ENCODE data around the gene BRSK2. TPM values are rescaled to one million over a fixed set of nuclear protein-coding genes. Genes with fewer than 3 reads are reported as not detected.

BRSK2 gene
- total RNA-seq, 1 donor from 2014 or later: 0.39 TPM

- no peak for DNase-seq (ENCODE audit: low read depth in 2 of 2)
Observed at GRCh38 chr11:1375955-1376258, 13.8 kb upstream of the BRSK2 start.

DNA sequence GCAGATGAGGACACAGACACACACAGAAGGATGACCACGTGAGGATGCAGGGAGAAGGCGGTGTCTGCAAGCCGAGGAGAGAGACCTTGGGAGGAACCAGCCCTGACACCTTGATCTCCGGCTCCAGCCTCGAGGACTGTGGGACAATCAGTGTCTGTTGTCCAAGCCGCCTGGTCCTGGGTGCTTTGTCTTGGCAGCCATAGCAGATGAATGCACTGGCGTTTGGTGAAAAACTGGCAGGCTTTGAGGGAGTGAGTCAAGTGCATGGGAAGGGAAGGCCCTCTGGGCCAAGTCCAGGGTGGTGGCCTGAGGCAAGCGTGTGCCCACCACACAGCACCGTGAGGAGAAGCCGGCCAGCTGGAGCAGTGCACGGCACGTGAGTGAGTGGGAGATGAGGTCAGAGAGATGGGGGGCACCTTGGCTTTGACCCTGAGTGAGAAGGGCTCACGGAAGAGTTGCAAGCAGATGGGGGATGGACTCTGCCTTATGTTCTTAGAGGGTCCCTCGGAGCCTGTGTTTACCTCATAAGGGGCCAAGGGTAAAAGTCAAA, 12.4 kb upstream of the BRSK2 start:
- no peak for DNase-seq (ENCODE audit: low read depth in 2 of 2)

DNA sequence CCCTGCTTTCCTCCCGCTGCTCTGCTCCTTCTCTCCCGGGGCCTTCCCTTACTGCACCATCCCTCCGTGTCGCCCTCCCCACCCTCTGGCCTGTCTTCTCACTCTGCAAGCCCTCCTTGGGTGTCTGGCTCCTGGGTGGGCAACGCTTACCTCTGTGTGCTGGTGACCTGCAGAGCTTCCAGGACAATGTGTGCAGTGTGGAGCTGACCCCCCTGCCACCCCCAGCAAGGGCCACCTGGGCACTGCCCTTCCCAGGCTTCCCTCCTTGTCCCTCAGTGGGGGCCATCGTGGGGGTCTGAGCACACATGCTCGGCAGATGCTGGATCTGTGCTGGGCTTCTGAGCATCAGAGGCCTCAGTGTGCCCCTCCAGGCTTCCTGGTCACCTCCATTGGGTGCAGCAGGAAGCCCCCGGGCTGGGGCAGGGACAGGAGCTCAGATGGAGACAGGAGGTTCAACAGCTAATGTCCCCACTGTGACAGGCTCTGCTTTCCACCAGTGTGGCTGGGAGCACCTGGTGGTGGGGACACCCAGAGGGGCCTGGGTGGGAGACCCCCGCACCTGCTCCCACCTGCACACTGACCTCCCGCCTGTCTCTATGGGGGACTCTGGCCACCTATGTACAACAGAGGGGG, 7.8 kb upstream of the BRSK2 start:
- no peak for DNase-seq (ENCODE audit: low read depth in 2 of 2)

GRCh38 chr11:1382429-1382828, 7.3 kb upstream of the BRSK2 start:
- DNase-seq (ENCODE audit: low read depth in 2 of 2): no peak

DNA sequence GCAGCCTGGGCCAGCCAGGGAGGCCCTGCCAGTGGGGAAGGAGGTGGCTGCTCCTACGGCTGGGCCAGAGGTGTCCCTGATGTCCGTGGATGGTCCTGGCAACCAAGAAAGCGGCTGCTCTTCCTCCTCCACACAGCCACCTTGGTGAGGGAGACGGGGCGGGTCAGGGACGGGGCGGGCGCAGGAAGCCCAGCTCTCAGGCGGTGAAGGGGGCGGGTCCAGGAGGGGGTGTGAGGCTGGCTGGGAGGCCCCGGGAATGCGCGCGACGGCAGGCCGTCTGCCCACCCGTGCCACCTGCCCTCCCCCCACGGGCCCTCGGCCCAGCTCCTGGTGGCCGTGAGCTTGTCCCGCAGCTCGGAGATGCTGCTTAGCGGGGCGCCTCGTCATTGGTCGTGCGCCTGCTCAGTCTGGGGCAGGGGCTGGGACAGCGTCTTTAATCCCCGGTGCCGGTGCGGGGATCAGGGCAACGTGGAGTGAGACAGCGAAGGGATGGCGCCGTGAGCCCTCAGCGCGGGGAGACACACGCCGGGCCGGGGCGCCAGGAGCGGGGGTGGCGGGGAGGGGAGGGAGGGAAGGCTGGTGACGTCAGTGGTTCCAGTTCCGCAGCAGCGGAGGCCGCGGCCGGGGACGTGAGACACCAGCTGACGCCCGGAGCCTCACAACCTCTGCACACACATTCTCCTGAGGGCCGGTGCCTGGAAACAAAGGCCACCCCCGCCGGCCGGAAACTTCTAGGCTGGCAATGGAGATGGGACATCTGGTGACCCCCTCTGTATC, 6.7 kb upstream of the BRSK2 start:
- peak; percentile 66 to 69 for DNase-seq (ENCODE audit: low read depth in 2 of 2)

DNA sequence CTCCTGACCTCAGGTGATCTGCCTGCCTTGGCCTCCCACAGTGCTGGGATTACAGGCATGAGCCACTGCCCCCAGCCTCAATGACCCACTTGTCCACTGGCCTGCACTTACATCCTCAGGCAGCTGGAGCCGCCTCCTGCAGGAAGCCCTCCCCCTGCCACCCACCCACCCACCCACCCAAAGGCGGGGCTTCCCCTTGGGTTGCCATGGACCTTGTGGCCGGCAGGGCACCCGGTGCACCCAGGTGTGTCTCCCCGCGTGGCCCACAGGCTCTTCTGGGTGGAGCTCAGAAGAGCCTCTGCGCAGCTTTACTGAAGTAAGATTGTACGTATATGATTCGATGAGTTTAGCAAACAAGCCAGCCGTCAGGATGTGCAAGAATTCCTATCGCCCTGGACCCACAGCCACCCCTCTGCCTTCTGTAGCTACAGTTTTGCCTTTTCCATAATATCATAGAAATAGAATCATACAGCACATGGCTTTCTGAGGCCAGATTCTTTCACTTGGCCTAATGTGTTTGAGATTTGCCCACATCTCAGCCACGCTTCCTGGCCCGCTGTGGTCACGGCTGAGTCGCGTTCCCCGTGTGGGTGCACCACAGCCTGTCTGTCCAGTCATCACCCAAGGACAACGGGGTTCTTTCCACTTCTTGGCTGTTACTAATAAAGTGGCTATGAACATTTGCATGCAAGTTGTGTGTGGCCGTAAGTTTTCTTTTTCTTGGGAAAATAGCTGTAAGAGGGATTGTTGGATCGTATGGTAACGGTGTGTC, 5.3 kb upstream of the BRSK2 start:
- DNase-seq (ENCODE audit: low read depth in 2 of 2): no peak

DNA sequence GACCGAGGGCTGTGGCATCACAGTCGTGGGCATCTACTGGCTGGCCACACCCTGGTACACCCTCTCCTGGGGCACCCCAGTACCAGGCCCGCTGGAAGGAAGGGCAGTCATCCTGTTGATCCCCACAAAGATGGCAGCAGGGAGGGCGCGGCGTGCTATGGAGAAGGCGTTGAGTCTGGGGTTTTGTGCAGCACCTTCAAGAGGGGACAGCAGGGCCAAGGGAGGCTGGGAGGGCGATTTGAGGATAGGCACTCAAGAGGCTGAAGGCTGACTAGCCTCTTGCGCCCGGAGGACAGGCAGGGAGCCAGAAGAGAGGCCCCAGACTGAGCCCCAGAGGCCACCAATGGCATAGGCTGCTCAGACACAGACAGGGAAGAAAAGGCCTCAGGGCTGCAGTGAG, 2.2 kb upstream of the BRSK2 start:
- DNase-seq (ENCODE audit: low read depth in 2 of 2): no peak

DNA sequence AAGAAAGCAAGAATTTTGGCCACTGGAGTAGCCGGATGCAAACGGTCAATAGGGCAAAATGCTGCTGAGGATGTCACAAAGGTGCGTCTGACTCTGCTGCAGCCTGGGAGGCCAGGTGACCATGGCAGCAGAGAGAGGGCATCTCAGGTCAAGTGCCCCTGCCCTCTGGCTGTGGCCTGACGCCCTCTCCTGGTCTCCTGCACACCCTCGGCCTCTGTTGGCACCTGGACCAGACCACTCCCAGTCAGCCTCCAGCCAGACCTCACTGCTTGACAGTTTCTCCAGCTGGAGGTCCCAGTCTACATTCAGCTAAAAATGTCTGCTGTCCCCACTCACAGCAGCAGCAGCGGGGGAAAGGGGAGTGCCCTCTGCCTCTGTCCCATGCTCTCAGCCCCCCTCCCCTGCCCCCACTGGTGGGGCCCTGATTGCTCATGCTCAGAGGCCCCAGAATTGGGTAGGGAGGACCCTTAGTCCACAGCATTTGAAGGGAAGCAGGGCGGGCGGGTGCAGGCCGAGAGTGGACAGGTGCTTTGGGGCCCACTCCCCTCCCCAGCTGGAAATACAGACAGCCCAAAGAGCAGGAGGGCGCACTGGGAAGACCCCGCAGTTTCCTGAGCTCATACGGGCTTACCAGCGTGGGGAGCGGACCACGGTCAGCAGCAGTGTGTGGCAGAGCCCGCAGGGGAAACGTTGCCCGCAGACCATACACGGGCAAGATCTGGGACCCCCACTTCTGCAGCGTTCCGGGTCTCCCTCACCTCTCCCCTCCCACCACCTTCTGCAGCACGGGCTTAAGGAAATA, 1.6 kb upstream of the BRSK2 start:
- no peak for DNase-seq (ENCODE audit: low read depth in 2 of 2)

DNA sequence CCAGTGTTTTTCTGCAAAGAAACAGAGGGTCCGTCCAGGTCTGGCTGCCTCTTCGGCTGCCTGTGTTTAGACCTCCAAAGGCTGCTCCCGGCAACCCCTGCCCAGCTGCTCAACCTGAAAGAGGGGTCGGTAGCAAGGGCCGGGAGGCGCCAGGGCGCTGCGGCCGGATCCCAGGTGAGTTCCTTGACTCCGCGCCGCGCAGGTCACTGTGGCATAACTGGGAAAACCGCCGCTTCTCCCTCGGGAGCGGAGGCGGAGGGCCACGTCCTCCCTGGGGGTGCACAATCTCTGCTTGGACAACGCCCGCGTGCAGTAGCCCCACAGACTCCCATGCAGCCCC, 1.0 kb upstream of the BRSK2 start:
- no peak for DNase-seq (ENCODE audit: low read depth in 2 of 2)

DNA sequence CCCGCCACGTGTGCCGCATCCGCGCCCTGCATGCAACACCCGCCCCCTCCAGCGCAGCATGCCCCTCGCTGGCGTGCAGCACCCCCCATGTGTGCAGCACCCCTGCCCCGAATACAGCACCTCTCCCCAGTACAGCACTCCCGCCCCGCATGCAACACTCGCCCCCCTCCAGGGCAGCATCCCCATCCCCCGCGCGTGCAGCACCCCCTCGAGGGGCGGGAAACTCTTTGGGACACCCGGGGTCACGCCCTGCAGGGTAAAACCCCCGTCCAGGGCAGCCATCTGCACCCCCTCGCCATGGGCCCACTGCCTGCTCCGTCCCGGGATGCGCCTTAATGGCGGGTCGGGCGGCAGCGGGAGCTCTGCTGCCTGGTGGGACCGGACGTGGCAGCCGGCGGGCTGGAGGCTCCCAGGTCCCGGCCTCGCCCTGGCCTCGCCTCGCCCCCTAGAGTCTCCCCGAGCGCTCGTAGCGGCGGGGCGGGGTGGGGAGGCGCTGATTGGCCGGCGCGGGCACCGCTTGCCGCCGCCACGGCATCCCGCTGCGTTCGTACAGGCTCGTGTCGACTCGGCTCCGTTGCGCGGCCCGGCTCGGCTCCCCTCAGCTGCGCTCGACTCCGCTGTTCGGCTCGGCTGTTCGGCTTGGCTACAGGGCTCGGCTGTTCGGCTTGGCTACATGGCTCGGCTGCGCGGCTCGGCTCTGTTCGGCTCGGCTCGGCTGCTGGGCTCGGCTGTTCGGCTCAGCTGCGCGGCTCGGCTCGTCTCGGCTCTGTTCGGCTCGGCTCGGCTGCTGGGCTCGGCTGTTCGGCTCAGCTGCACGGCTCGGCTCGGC, 417 bp upstream of the BRSK2 start:
- peak; percentile 89 to 97 for DNase-seq (ENCODE audit: low read depth in 2 of 2)

- DNase-seq (ENCODE audit: low read depth in 2 of 2): no peak
Observed at GRCh38 chr11:1390569-1391164, 933 bp downstream of the BRSK2 start.

GRCh38 chr11:1391165-1392075, 1.7 kb downstream of the BRSK2 start:
- peak in 1 of 2 donors; percentile 14 for DNase-seq (ENCODE audit: low read depth in 2 of 2)

- DNase-seq (ENCODE audit: low read depth in 2 of 2): no peak
Observed at GRCh38 chr11:1392111-1392510, 2.4 kb downstream of the BRSK2 start.

GRCh38 chr11:1392561-1392960, 2.8 kb downstream of the BRSK2 start:
- no peak for DNase-seq (ENCODE audit: low read depth in 2 of 2)

- DNase-seq (ENCODE audit: low read depth in 2 of 2): no peak
Observed at GRCh38 chr11:1393038-1393710, 3.4 kb downstream of the BRSK2 start.

DNA sequence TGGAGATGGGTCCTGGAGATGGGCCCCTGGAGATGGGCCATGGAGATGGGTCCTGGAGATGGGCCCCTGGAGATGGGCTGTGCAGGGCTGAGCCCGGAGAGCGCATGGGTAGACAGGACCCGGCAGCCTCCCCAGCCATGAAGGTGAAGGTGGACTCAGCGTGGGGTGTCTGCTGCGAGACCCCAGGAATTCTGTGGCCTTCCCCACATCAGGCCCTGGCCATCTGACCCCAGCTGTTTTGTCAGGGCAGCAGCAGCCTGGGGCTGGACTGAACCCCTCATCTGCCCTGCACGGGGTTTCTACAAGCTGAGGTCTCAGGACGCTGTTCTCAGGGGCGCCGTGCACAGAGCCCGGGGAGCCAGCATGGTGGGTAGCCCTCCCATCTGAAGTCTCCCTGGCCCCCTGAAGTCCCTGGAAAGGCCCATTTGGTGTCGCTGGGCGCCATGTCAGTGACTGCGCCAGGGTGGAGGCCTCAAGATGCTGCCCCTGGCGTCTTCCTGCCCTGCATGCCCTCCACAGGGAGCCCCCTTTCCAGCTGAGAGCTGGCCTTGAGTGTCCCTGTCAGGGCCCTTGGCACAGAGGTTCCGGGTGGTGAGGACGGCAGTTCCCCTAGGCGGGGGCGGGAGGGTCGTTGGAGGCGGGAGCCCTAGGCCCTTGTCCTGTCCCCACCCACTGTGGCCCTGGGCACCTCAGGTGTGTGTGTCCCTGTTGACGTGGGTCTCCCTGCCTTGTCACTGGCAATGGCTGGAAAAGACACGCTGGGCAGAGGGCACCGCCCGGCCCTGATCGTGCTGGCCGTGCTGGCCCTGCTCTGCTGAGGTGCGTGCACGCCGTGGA, 5.4 kb downstream of the BRSK2 start:
- no peak for DNase-seq (ENCODE audit: low read depth in 2 of 2)

GRCh38 chr11:1395773-1396374, 6.1 kb downstream of the BRSK2 start:
- no peak for DNase-seq (ENCODE audit: low read depth in 2 of 2)

Data from dermis microvascular lymphatic vessel endothelial cell (primary cell).